Spleen (tissue), 11 donors: ENCODE measurements around the gene FBXL2. TPM values are rescaled to one million over a fixed set of nuclear protein-coding genes. Genes with fewer than 3 reads are reported as not detected.

Experiments used
- DNase-seq: peaks from one replicate; pipeline ENCODE4 v3.0.0-alpha.2; 2020
- H3K27ac ChIP-seq, 8 donors: fragments of 200-600 bp; sonication (generic) in 7 of 8; 1 replicate in 4 of 8; 2 replicates in 4 of 8; pipeline versions ENCODE4 v1.5.0 to v1.8.0; 2016 to 2021; ENCODE audit warnings: inconsistent platforms in 4 of 8, mild to moderate bottlenecking in 4 of 8, moderate library complexity in 1 of 8
- H3K27me3 ChIP-seq, 7 donors: fragments of 200-600 bp; sonication (generic) in 6 of 7; replicated peaks in 1 of 7; 1 replicate in 4 of 7; 2 replicates in 3 of 7; pipeline versions ENCODE4 v1.5.0 to v1.8.0; 2016 to 2021; ENCODE audit warnings: inconsistent platforms in 3 of 7, mild to moderate bottlenecking in 1 of 7
- H3K36me3 ChIP-seq, 6 donors: fragments of 200-600 bp; sonication (generic) in 5 of 6; 1 replicate in 4 of 6; 2 replicates in 2 of 6; pipeline versions ENCODE4 v1.5.0 to v1.8.0; 2016 to 2021; ENCODE audit warnings: inconsistent platforms in 2 of 6
- H3K4me1 ChIP-seq, 6 donors: fragments of 200-600 bp; sonication (generic) in 5 of 6; 1 replicate in 3 of 6; 2 replicates in 3 of 6; pipeline versions ENCODE4 v1.5.0 to v1.8.0; 2016 to 2021; ENCODE audit warnings: inconsistent platforms in 3 of 6
- H3K4me3 ChIP-seq, 8 donors: fragments of 200-600 bp; sonication (generic) in 7 of 8; 1 replicate in 4 of 8; 2 replicates in 4 of 8; pipeline versions ENCODE4 v1.5.0 to v1.8.0; 2016 to 2021; ENCODE audit warnings: inconsistent platforms in 4 of 8, mild to moderate bottlenecking in 4 of 8, moderate library complexity in 2 of 8
- H3K9me3 ChIP-seq, 8 donors: fragments of 200-600 bp; sonication (generic) in 7 of 8; 1 replicate in 4 of 8; 2 replicates in 4 of 8; pipeline versions ENCODE4 v1.5.0 to v1.8.0; 2016 to 2021; ENCODE audit warnings: inconsistent platforms in 4 of 8
- POLR2A ChIP-seq, 3 donors: fragments of 450-650 bp; IDR thresholded peaks; one replicate each; pipeline ENCODE4 v1.5.1; 2017; ENCODE audit warnings: antibody characterized with exemption in 3 of 3, mild to moderate bottlenecking in 1 of 3
- POLR2AphosphoS5 ChIP-seq, 3 donors: sonication (generic); formaldehyde crosslinking; IDR thresholded peaks; one replicate each; pipeline ENCODE4 v1.5.1; 2017; ENCODE audit warnings: antibody characterized with exemption in 3 of 3
- WGBS, 5 donors: extraction: QIAGEN DNeasy Blood & Tissue Kit in 3 of 5; methylation state at CpG; one replicate each; pipeline versions ENCODE4 v1.1.5 to v1.1.7; 2013 to 2018; 5-methylcytosine and 5-hydroxymethylcytosine counted together
- intact Hi-C: fragments of 100-400 bp; cut with DNase I; formaldehyde crosslinking; loops from one replicate; pipeline ENCODE4 v1.15.0; 2023; ENCODE audit warnings: low total_unique reads
- polyA plus RNA-seq, 3 donors: library from polyadenylated mRNA; stranded (reverse); fragments of 200-250 nt; gene quantifications; one replicate each; pipeline ENCODE4 v1.2.1, GENCODE V29; 2013
- total RNA-seq, 7 donors: library from RNA; depleted of rRNA in 3 of 7; stranded (reverse); fragments of >200 nt in 3 of 7; fragmentation: NEBNext Ultra II Directional in 4 of 7; extraction: Animal tissue kit (Norgen Biotek cat#: 25700) in 4 of 7; gene quantifications; one replicate each; pipeline versions ENCODE4 v1.1.0 to v1.2.1, GENCODE V29; 2016 to 2021
- TF ChIP-seq, protein P1 (sequence below), 11 experiments: fragments of 200-600 bp in 7 of 11; fragments of 450-650 bp in 4 of 11; sonication (generic) in 4 of 11; IDR thresholded peaks in 8 of 11; conservative IDR thresholded peaks in 3 of 11; 1 replicate in 7 of 11; 2 replicates in 4 of 11; pipeline versions ENCODE4 v1.4.0 to v1.8.0; 2016 to 2021; ENCODE audit warnings: antibody characterized with exemption in 11 of 11, inconsistent platforms in 4 of 11, mild to moderate bottlenecking in 1 of 11
- donor health status: healthy with polysubstance abuse.
- donor health status: DM: no; HTN: no; CAD: no; lungs with moderate emphysema.
- donor health status: DM: no; HTN: no; CAD: no.
- donor health status: Bipolar disorder and iron deficiency.
- donor health status: healthy.
- donor health status: DM: no; HTN: no; CAD: no.
- donor health status: DM: yes; HTN: yes; CAD: no.

FBXL2 gene
- total and polyA plus RNA-seq, 10 donors: 0.20 to 2.0 (median 1.1) TPM

DNA sequence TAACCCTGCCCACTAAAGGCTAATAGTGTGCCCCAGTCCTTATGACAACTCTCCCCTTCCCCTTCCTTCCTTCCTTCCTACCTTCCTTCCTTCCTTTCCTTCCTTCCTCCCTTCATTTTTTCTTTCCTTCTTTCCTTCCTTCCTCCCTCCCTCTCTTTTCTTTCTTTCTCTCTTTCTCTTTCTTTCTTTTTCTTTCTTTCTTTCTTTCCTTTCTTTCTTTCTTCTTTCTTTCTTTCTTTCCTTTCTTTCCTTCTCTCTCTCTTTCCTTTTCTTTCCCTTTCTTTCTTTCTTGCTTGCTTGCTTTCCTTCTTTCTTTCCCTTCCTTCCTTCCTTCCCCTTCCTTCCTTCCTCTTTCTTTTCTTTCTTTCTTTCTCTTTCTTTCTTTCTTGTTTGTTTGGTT, 30.5 kb upstream of the FBXL2 start:
- no peaks in the 10 kb centered on the region for H3K27me3 ChIP-seq
- intact Hi-C loops: no loop called here
- H3K36me3 ChIP-seq: no peaks in the 10 kb centered on the region
- H3K9me3 ChIP-seq: no peaks in the 10 kb centered on the region
- no peak for DNase-seq
- H3K4me1 ChIP-seq: no peaks in the 10 kb centered on the region
- H3K4me3 ChIP-seq: no peak overlapping the region
- TF ChIP-seq POLR2AphosphoS5 (IDR thresholded peaks at IDR 0.05): no peak
- no peak for TF ChIP-seq POLR2A (IDR thresholded peaks at IDR 0.05)
- TF ChIP-seq, protein P1, sequence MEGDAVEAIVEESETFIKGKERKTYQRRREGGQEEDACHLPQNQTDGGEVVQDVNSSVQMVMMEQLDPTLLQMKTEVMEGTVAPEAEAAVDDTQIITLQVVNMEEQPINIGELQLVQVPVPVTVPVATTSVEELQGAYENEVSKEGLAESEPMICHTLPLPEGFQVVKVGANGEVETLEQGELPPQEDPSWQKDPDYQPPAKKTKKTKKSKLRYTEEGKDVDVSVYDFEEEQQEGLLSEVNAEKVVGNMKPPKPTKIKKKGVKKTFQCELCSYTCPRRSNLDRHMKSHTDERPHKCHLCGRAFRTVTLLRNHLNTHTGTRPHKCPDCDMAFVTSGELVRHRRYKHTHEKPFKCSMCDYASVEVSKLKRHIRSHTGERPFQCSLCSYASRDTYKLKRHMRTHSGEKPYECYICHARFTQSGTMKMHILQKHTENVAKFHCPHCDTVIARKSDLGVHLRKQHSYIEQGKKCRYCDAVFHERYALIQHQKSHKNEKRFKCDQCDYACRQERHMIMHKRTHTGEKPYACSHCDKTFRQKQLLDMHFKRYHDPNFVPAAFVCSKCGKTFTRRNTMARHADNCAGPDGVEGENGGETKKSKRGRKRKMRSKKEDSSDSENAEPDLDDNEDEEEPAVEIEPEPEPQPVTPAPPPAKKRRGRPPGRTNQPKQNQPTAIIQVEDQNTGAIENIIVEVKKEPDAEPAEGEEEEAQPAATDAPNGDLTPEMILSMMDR (IDR thresholded peaks at IDR 0.05 in 8 of 11, conservative IDR thresholded peaks at IDR 0.05 in 3 of 11): no peak
- H3K27ac ChIP-seq: no peak overlapping the region

DNA sequence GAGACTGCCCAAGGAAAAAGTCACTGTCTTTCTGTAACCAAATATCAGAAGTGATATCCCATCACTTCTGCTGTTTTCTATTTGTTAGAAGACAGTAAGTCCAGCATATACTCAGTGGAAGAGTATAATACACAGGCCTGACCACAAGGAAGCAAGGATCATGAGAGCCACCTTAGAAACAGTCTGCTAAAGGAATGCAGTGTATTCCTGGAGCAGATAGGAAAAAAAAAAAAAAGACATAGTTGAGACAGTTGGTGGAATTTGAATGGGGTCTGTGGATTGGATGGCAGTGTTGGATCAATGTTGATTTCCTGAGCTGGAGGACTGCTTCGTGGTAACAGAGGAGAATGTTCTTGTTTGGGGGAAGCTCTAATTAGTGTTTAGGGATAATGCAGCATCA, 26.5 kb upstream of the FBXL2 start:
- H3K4me1 ChIP-seq: no peaks in the 10 kb centered on the region
- TF ChIP-seq, protein P1 (IDR thresholded peaks at IDR 0.05 in 8 of 11, conservative IDR thresholded peaks at IDR 0.05 in 3 of 11): no peak
- TF ChIP-seq POLR2AphosphoS5 (IDR thresholded peaks at IDR 0.05) (no peak), POLR2A (IDR thresholded peaks at IDR 0.05) (no peak)
- WGBS, 5 donors: 30 to 63% (median 52%) methylated on average over 1 of the region's 1 CpG
- no peak overlapping the region for H3K4me3 ChIP-seq
- H3K9me3 ChIP-seq: no peaks in the 10 kb centered on the region
- intact Hi-C loops: no loop called here
- H3K27me3 ChIP-seq: no peaks in the 10 kb centered on the region
- H3K27ac ChIP-seq: no peak overlapping the region
- DNase-seq: no peak
- H3K36me3 ChIP-seq: no peaks in the 10 kb centered on the region

DNA sequence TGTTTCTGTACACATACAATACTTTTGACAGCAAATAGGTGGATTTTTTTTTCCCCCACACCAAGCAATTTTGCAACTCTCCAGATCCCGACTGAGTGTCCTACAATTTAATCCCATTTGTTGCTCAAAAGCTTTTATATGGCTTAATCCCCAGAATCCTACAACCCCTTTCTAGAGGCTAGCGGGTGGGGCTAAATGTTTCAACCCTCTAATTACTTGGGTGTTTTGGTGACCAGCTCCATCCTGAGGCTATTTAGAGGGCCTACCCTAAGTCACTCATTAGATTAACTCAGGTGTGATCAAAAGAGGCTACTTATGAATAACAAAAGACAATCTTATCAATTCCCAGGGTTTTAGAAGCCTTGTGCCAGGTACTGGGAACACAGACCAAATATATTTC, 21.0 kb upstream of the FBXL2 start:
- no peak for DNase-seq
- Histone ChIP-seq H3K36me3 (no peaks in the 10 kb centered on the region), H3K27me3 (no peaks in the 10 kb centered on the region), H3K9me3 (no peaks in the 10 kb centered on the region), H3K4me1 (no peaks in the 10 kb centered on the region), H3K4me3 (no peak overlapping the region), H3K27ac (no peak overlapping the region)
- WGBS, 5 donors: 85 to 93% (median 87%) methylated on average over 2 of the region's 2 CpGs
- TF ChIP-seq, protein P1 (IDR thresholded peaks at IDR 0.05 in 8 of 11, conservative IDR thresholded peaks at IDR 0.05 in 3 of 11): no peak
- TF ChIP-seq POLR2AphosphoS5 (IDR thresholded peaks at IDR 0.05) (no peak), POLR2A (IDR thresholded peaks at IDR 0.05) (no peak)
- intact Hi-C loops: no loop called here

DNA sequence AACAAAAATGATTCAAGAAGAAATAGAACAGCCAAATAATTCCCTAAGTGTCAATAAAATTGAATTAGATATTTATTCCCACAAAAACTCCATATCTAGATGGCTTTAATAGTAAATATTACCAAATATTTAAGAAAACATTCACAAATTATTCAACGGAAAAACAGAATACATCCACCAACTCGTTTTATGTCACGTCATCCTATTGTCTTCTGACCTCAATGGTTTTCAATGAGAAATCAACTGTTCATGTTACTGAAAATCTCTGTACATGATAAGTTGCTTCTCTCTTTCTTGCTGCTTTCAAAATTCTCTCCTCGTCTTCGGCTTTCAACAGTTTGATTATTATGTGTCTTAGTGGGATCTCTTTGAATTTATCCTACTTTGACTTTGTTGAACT, 17.1 kb upstream of the FBXL2 start:
- Histone ChIP-seq H3K27me3 (no peaks in the 10 kb centered on the region), H3K9me3 (peaks cover 0 to 15% (median 3%) of the 10 kb centered on the region in 8 donors), H3K36me3 (no peaks in the 10 kb centered on the region), H3K4me1 (no peaks in the 10 kb centered on the region), H3K4me3 (no peak overlapping the region), H3K27ac (no peak overlapping the region)
- TF ChIP-seq POLR2AphosphoS5 (IDR thresholded peaks at IDR 0.05): no peak
- TF ChIP-seq POLR2A (IDR thresholded peaks at IDR 0.05): no peak
- TF ChIP-seq, protein P1 (IDR thresholded peaks at IDR 0.05 in 8 of 11, conservative IDR thresholded peaks at IDR 0.05 in 3 of 11): no peak
- DNase-seq: no peak
- 91 to 94% (median 93%) methylated on average over 5 of the region's 5 CpGs for WGBS, 5 donors
- intact Hi-C loops: no loop called here
